GM19099 (cell line): ENCODE measurements around the gene COPS4.

Source experiments
- POLR2A ChIP-seq: IDR thresholded peaks from 3 replicates; pipeline ENCODE4 v1.6.1; 2011; ENCODE audit warnings: low read depth; ENCODE audit not compliant: insufficient read length; ENCODE audit errors: extremely low read depth

COPS4 gene

GRCh38 chr4:83034630-83035494 lies at the start of gene COPS4:
TSS of gene COPS4 (plus strand) at chr4:83035183. CDS start at chr4:83035225, 42 bp downstream.
- peak; percentile 67 for TF ChIP-seq POLR2A

GRCh38 chr4:82988323-82988832 lies 46.6 kb upstream of the COPS4 start:
- TF ChIP-seq POLR2A, result no peak

- TF ChIP-seq POLR2A, result no peak
Measured at GRCh38 chr4:82989575-82990429, 45.2 kb upstream of the COPS4 start.

GRCh38 chr4:82994834-82995233 lies 40.1 kb upstream of the COPS4 start:
- no peak for TF ChIP-seq POLR2A

- TF ChIP-seq POLR2A, result no peak
Measured at GRCh38 chr4:82998898-82999297, 36.1 kb upstream of the COPS4 start.

- TF ChIP-seq POLR2A, result no peak
Measured at GRCh38 chr4:83002329-83002728, 32.7 kb upstream of the COPS4 start.

GRCh38 chr4:83009529-83009928 lies 25.5 kb upstream of the COPS4 start:
- TF ChIP-seq POLR2A, result no peak

- no peak for TF ChIP-seq POLR2A
Measured at GRCh38 chr4:83010111-83010521, 24.9 kb upstream of the COPS4 start.

GRCh38 chr4:83010522-83011318 lies 24.3 kb upstream of the COPS4 start, which contains the start of gene LIN54:
TSS of gene LIN54 (minus strand) at chr4:83010823. CDS start at chr4:82984844, 25,979 bp downstream.
- peak; percentile 56 for TF ChIP-seq POLR2A

- TF ChIP-seq POLR2A, result no peak
Measured at GRCh38 chr4:83011689-83012199, 23.2 kb upstream of the COPS4 start.

- TF ChIP-seq POLR2A, result no peak
Measured at GRCh38 chr4:83012200-83012686, 22.7 kb upstream of the COPS4 start.

- TF ChIP-seq POLR2A, result peak; percentile 72
Measured at GRCh38 chr4:83012687-83013419, 22.1 kb upstream of the COPS4 start.

GRCh38 chr4:83013420-83013867 lies 21.5 kb upstream of the COPS4 start:
- no peak for TF ChIP-seq POLR2A
